ENCODE measurements around the gene SLC6A18.

- TF ChIP-seq L3MBTL2 (conservative IDR thresholded peaks at IDR 0.05): no peak
- no peak for TF ChIP-seq BHLHE40 (IDR thresholded peaks at IDR 0.05; ENCODE audit: borderline replicate concordance)
- TF ChIP-seq HDGF (IDR thresholded peaks at IDR 0.05; ENCODE audit: borderline replicate concordance): no peak
- no peak for TF ChIP-seq ARNT (IDR thresholded peaks at IDR 0.05)
- no peak for TF ChIP-seq TARDBP (IDR thresholded peaks at IDR 0.05)
- TF ChIP-seq ELF4 (IDR thresholded peaks at IDR 0.05): no peak
- TF ChIP-seq FOXM1 (IDR thresholded peaks at IDR 0.05; ENCODE audit: borderline replicate concordance): no peak
- TF ChIP-seq SUZ12 (IDR thresholded peaks at IDR 0.05): no peak
- no peak for TF ChIP-seq NFRKB (IDR thresholded peaks at IDR 0.05)
- no peak for TF ChIP-seq ZNF384 (IDR thresholded peaks at IDR 0.05)
- no peak for TF ChIP-seq FOXA1 (IDR thresholded peaks at IDR 0.05)
- TF ChIP-seq SP1 (IDR thresholded peaks at IDR 0.05): no peak
- TF ChIP-seq FOXK2 (IDR thresholded peaks at IDR 0.05): no peak
- TF ChIP-seq PKNOX1 (IDR thresholded peaks at IDR 0.05): no peak
Measured at GRCh38 chr5:1240496-1241260, 15.5 kb downstream of the SLC6A18 start.
